WI38 (cell line): ENCODE data around the gene AQP2.

Experiments used
- H3K4me3 ChIP-seq: 2 replicates; pipeline ENCODE4 v1.5.1; 2011; ENCODE audit warnings: low read depth, mild to moderate bottlenecking, control low read depth, low read length
- TF ChIP-seq, protein P1 (sequence below): IDR thresholded peaks from 2 replicates; pipeline ENCODE4 v1.5.1; 2012; ENCODE audit warnings: low read depth, mild to moderate bottlenecking, control low read depth, low read length

The AQP2 gene

DNA sequence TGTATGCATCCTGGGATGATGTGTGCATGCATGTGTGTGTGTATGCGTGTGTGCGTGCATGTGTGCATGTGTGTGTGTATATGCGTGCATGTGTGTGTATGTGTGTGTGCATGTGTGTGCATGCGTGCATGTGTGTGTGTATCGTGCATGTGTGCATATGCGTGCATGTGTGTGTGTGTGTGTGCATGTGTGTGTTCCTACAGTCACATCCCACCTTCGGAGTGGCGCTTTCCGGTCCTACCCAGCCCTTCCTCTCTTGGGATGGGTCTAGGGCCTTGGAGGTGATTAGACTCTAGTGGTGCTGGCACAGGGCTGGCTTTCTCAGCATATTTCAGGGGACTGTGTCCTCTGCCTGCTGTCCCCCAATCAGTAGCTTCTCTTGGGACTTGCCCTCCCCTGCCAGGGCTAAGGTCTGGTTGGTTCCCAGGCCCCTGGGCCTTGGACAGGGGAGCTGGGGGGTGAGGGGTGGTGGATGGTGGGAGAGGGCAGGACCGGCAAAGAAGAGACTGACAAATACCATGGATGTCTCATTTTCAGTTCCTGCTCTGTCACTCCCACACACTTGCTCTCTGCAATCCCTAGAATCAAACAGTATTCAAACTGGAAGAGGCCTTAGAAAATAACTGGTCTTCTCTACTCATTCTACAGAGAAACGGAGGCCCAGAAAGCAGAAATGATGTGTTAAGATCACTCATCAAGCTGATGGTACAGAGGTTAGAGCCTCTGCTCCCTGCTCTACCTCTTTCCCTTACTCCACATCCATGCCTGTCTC, 24.9 kb upstream of the AQP2 start:
- H3K4me3 ChIP-seq: no peak overlapping the region
- TF ChIP-seq, protein P1, sequence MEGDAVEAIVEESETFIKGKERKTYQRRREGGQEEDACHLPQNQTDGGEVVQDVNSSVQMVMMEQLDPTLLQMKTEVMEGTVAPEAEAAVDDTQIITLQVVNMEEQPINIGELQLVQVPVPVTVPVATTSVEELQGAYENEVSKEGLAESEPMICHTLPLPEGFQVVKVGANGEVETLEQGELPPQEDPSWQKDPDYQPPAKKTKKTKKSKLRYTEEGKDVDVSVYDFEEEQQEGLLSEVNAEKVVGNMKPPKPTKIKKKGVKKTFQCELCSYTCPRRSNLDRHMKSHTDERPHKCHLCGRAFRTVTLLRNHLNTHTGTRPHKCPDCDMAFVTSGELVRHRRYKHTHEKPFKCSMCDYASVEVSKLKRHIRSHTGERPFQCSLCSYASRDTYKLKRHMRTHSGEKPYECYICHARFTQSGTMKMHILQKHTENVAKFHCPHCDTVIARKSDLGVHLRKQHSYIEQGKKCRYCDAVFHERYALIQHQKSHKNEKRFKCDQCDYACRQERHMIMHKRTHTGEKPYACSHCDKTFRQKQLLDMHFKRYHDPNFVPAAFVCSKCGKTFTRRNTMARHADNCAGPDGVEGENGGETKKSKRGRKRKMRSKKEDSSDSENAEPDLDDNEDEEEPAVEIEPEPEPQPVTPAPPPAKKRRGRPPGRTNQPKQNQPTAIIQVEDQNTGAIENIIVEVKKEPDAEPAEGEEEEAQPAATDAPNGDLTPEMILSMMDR: no peak

DNA sequence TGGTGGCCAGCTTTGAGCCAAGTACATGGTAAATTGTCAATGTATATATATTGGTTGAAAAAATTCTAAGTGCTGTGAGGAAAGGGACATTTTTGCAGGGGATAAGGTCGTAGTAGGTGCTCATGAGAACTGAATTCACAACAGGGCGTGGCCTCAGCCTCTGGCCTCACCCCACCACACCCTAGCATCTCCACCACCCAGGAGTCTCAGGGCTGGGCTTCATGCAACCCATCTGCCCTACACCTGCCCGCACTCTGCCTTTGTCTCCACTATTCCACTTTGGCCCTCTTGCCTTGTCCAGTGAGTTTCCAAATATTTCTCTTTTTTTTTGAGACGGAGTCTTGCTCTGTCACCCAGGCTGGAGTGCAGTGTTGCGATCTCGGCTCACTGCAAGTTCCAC, 22.1 kb upstream of the AQP2 start:
- TF ChIP-seq, protein P1: no peak

GRCh38 chr12:49929581-49929980, 21.0 kb upstream of the AQP2 start:
- H3K4me3 ChIP-seq: no peak overlapping the region
- TF ChIP-seq, protein P1: no peak

More for the DNA sequence above, 22.1 kb upstream of the AQP2 start:
- no peak overlapping the region for H3K4me3 ChIP-seq

- TF ChIP-seq, protein P1: no peak
- no peak overlapping the region for H3K4me3 ChIP-seq
Observed at GRCh38 chr12:49930515-49931288, 19.8 kb upstream of the AQP2 start.

GRCh38 chr12:49932023-49932422, 18.5 kb upstream of the AQP2 start:
- TF ChIP-seq, protein P1: no peak
- no peak overlapping the region for H3K4me3 ChIP-seq

DNA sequence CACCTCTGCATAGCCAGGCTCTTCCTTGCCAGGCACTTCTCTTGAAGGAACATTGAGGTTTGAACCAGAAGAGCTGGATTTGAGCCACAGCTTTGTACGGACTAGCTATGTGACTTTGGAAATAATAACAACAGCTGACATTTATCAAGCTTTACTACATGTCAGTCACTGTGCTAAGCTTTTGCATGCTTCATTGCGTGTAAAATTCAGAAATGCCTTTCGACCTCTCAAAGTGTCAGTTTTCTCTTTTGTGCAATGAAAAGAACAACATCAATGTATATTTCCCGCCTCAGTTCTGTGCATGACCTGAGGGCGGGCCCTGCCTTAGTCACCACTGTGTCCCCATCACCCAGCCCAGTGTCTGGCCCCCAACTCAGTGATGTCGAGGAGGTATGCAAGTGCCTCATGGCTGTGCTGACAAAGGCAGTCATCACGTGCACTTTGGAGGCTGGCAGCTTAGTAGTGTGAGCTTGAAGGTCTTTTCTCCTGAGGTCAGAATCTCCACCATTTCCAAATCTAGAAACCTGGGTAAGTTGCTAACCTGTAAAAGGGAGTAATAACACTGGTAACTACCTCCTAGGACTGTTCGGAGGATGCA, 17.9 kb upstream of the AQP2 start:
- no peak overlapping the region for H3K4me3 ChIP-seq
- TF ChIP-seq, protein P1: no peak

DNA sequence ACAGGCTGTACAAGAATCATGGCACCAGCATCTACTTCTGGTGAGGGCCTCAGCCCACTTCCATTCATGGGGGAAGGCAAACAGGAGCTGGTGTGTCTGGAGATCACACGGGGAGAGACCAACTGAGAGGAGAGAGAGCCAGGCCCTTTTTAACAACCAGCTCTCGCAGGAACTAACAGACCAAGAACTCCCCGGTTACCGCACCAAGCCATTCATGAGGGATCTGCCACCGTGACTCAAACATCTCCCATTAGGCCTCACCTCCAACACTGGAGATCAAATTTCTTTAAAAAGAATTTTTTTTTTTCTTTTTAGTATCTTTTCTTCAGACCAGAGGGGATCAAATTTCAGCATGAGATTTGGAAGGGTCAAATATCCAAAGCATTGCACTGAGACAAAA, 16.7 kb upstream of the AQP2 start:
- TF ChIP-seq, protein P1: no peak

More for the DNA sequence above, 16.7 kb upstream of the AQP2 start:
- no peak overlapping the region for H3K4me3 ChIP-seq
